A673 (cell line): Measurements from ENCODE around the gene CTNNA1.

Experiments used
- CTCF ChIP-seq: fragments of 300-800, 200-600 bp; sonication (generic); conservative IDR thresholded peaks from 2 replicates; pipeline ENCODE4 v1.5.1; 2017; ENCODE audit warnings: low read depth, mild to moderate bottlenecking, antibody characterized with exemption, low read length, moderate library complexity, mixed read lengths
- EZH2 ChIP-seq: fragments of 200-600 bp; sonication (generic); IDR thresholded peaks from 2 replicates; pipeline ENCODE4 v1.6.1; 2017; ENCODE audit warnings: borderline replicate concordance, low read depth, mild to moderate bottlenecking, mixed read lengths, antibody characterized with exemption, low read length; ENCODE audit not compliant: poor library complexity, severe bottlenecking

GRCh38 chr5:138980441-138980840 is 227.2 kb downstream of the CTNNA1 start:
- no peak for TF ChIP-seq CTCF
- TF ChIP-seq EZH2 = no peak
